NOMO-1 treated with DMSO at 0.1 percent for 48 hours (cell line): ENCODE results near the gene DOCK4.

ENCODE experiments used
- DNase-seq: peaks from one replicate; lab custom pipeline; 2025; ENCODE audit not compliant: unreplicated experiment; lab: John Stamatoyannopoulos, UW

Gene DOCK4

DNA sequence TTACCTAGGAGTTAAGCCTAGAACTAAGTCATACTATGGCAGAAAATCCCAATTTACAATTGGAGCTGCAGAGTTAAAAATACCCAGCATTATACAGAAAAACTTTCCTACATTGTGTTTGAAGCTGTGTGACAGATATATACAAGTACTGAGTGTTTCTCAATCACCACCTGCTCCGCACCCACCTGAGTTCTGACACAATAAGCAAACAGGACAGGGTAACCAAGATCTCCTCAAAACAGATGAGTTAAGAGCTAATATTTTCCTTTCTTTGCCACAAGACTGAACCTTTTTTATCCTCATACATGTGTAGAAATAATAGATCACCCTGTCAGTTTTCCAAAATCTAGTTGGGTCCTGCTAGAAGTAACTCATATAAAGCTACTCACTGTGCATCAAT lies 186.3 kb downstream of the DOCK4 start:
- no peak for DNase-seq

DNA sequence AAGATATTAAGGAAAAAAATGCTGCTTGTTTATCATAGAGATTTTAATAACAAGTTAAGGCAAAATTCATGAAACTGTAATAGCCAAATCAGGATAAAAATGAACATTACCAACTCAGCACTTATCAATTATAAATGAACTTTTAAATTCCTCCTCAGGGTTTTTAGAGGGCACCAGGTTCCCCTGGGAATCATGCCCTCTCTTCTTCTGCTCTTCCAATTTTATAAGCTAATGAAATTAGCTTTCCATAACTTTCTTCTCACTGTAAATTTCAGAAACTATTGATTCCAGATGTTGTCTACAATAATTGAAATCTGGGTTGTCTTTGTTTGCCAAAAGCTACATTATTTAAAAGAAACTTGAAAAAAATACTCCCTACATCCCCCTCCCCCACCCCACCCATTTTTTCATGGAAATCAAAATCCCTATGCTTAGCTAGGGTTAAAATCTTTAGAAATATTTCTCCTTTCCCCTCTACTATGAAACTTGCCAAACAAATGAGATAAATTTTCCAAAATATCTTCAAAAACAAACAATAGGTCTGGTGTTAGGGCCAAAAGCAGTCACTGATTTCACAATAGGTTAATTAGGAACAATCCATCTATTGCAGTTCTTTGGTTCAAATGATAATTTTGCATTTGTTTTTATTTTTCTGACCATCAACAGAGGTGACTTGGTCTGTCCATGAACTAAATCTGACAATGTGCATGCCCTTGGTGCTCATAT lies 187.7 kb downstream of the DOCK4 start:
- no peak for DNase-seq

DNA sequence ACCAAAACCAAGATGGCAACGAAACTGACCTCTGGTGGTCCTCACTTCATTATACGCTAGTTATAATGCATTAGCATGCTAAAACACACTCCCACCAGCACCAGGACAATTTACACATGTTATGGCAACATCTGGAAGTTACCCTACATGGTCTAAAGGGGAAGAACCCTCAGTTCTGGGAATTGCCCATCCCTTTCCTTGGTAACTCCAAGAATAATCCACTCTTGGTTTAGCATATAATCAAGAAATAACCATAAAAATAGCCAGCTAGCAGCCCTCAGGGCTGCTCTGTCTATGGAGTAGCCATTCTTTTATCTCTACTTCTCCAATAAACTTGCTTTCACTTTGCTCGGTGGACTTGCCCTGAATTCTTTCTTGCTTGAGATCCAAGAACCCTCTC lies 191.1 kb downstream of the DOCK4 start:
- DNase-seq, result no peak

DNA sequence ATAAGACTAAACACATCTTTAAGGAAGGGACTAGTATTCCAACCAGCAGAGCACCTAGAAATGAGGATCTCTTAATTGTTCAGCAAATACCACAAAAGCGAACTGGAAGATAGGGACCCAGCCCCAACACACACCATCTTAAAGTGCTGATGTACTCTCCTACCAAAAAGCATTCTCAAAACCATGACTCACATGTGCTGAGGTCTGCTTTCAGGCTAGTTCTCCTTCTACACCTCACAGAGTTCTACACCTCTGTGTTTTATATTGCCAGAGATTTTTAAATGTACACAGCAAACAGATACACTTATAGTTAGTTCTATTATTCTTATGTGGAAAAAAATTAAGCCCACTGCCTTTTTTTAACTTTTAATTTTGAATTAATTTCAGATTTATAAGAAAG lies 191.9 kb downstream of the DOCK4 start:
- no peak for DNase-seq

DNA sequence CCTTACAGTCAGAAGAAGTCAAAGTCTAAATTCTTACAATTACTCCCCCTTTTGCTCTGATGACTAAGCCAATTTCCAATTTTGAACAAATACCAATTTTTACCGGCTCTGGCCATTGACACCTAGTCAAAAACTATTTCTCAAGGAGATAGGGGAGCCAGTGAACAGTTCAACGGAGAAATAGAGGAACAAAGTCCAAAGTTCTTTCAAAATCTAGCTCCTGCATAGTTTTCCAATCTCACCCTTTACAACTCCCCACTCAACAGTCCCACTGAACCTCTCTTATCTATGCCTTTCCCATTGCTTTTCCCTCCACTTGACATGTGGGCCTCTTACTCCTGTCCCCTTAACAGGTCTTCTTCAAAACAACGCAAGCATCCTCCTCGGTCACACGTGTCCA lies 192.9 kb downstream of the DOCK4 start:
- no peak for DNase-seq

DNA sequence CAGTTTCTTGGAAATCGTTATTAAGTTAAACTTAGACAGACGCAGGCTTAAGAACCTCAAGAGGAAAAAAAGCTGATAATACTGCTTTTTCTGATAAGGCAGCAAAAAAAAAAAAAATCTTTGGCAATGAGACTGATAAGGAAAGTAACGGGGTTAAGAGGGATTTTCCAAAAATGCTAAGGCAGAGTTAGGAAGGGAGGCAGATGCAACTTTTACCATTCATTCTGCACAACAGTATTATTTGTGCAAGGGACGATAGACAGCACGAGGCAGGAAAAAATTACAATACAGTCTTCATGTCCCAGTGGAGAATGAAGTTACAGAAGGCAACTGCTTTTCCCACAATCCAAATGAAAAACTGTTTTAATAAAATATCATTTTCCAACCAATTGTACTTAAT lies 194.0 kb downstream of the DOCK4 start:
- DNase-seq, result no peak

DNA sequence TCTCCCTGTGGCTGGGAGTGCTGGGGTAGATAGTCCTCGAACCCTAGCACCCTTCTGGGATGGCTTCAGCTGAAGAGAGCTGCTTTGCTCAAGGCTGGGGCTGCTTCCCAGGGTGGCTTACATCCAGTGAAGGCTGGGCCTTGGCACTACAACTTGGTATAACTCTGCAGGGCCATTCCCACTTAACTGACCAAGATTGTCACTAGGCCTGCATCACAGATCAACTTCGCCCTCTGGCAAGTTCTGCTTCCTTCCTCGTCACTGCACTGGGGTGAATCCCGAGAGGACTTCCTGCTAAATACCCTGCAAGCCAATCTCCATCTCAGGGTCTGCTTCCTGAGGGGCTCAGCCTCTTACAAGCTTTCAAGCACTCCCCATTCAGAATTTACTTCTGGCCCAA lies 195.2 kb downstream of the DOCK4 start:
- no peak for DNase-seq

DNA sequence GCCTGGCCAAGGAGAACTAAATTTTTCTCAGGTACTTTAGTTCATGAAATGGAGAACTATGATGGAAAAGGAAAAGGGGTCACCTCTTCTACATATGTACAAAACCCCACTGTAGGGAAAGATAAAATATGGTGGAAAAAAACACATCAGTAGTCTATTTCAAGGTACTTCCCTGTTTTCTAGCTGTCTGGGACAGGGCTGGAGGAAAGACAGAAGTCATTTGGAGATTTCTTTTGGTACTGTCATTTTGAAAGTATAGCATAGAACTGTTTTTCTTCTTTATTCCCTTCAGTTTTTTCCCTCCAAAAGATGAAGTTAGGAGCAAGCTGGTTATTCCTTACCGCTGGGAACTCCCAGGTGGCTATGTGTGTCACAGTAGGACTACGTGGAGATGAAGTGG lies 196.1 kb downstream of the DOCK4 start:
- DNase-seq, result no peak

DNA sequence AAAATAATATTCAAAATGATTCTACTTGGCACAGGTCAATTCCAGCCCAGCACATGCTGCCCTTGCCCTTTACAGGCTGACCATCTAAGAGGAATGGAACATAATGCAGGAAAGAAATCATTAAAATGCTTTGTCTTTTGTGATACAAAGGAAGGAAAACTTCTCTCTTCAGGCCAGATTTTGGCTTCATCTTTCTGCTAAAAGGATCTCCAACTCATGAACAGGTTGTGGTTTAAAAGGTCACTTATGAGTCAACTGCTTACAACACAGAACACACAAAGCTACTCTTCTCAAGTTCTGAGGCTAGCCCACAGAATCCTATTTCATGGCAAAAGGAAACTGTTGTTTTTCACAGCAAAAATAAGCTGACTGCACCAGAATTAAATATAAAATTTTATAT lies 197.1 kb downstream of the DOCK4 start:
- DNase-seq, result no peak

DNA sequence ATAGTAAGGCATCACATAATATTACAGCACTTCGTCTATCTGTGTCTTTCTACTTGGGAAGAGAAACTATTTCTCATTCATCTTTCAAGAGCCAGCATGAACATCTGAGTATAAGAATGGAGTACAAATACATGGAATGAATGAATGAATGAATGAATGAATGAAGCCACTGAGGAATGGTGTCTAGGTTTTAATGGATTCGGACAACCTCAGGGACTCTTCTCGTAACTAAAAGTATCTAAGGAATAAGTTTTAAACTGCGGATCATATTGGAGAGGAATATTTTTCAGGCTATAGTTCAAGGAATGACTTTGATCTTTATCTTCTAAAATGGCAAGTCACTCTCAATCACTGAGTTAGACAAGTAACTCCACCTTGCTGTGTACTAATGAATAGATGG lies 199.0 kb downstream of the DOCK4 start:
- DNase-seq, result no peak

DNA sequence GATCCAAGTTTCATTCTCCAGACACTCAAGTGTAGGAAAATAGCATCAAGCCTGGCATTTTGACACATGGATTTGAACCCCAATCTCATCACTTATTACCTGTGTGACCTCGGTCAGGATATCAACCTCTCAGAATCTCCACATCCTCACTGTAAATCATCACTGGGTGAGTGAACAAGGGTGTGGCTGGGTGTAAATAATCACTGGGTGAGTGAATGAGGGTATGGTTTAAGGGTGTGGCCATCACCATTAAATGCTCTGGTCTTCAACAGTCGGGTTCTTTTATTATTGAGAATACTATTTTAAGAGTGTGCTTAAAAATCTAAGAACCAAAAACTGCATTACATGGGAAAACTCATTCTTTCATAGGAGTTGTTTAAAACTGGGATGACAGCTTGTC lies 200.1 kb downstream of the DOCK4 start:
- DNase-seq, result no peak

DNA sequence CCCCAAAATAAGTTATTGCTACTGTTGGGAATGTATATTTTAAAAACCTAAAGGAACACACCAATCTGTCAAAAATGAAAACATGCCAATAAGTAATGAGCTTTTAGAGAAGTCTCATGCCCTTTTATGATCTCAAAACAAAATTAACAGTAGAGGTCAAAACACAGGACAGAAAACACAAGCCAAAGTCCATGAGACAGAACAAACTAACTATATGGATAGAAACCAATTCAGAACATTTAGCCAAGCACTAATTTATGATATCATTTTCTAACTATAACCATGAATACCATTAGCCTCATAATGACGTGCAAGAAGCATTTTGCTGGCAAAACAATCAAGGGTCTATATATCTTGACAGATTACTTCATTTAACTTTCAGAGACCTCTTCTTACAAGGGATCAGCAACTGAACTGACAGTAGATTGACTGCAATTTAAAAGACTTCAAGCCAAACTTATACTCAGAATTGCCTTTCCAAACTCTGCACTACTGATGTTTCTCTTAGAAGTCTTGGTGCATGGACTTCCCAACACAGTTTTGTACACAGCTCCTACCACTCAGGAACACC lies 200.9 kb downstream of the DOCK4 start:
- DNase-seq, result no peak

DNA sequence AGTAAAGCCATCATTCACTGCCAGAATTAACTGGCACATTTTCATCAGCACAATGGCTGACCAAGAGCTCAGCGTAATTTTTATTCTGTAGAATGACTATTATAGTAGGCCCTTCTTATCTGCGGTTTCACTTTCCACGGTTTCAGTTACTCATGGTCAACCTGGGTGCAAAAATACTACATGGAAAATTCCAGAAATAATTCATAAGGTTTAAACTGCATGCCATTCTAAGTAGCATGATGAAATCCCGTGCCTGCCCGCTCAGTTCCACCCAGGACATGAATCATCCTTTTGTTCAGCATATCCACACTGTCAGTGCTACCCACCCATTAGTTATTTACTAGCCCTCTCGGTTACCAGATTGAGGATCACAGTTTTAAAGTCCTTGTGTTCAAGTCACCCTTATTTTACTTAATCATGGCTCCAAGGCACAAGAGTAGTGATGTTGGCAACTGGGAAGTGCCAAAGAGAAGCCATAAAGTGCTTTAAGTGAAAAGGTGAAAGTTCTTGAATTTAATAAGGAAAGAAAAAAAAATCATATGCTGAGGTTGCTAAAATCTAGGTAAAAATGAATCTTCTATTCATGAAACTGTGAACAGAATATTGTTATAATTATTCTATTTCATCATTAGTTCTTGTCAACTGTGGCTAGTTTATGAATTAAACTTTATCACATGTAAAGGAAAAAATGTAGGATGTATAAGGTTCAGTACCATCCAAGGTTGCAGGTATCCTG lies 204.9 kb downstream of the DOCK4 start:
- DNase-seq, result no peak

DNA sequence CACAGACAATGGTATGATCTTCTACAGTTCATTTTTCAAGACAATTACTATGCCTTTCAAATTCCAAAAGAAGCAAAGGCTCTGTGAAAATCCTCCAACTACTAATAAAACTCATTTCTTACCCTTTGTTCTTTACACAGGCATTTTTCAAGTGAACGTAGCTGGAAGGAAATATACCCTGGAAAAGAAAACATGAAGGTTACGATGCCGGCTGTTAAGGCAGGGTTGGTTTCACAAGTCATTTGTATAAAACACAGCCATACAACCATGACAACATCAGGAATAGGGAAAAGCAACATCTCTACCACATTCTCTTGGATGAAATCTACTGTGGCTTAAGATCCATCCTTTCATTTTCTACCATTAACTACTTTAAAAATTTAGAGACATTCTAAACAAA lies 207.9 kb downstream of the DOCK4 start:
- DNase-seq, result no peak

DNA sequence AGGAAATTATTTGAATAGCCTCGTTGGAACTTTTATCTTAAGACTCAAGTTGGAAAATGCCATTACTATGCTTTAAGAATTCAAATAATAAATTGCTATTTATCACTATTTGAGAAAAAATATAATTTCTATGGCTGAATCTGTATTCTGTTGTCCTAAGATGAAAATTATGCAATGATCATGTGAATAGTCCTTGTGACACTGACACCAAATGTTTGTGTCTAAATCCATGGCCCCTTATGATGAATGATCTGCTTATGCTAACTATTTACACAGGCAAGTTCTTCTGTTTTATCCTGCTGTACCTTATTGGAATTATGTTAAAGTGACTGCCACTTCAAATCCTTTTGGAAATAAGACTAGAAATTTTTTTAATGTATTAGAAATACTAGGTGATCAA lies 208.7 kb downstream of the DOCK4 start:
- no peak for DNase-seq

DNA sequence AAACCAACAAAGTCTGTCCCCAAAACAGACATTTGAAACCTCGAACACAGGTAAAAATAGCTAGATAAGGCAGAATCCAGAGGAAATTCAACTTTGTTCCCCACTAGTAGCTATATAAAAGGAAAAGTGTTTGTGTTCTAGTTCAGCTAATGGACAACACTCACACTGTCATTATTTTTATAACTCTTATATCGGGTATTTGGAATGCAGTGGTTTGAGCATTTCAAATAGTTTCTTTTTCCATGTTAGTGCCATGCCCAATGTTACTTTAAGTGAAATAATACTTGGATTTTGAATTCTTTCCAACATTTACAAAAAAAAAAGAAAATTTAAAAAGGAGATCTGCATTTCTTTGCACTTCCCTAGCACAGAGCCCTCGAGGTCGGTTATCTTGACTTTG lies 213.6 kb downstream of the DOCK4 start:
- DNase-seq, result no peak

DNA sequence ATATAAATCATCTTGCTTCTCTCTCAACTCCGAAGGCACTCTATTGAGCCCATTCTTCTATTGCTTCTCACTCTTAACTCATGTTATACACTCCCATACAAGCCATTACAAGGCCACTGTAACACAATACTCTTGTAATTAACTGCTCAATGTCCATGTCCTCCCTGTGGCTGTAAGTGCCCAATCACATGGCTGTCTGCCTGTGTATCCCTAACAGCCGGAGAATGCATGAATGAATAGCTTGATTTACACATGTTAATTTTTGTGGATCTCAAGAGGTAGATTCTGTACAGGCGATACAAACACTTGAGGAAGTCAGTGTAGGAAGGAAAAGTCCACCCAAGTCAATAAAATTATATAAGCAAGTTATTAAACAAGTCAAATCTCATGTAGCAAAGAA lies 215.6 kb downstream of the DOCK4 start:
- no peak for DNase-seq

DNA sequence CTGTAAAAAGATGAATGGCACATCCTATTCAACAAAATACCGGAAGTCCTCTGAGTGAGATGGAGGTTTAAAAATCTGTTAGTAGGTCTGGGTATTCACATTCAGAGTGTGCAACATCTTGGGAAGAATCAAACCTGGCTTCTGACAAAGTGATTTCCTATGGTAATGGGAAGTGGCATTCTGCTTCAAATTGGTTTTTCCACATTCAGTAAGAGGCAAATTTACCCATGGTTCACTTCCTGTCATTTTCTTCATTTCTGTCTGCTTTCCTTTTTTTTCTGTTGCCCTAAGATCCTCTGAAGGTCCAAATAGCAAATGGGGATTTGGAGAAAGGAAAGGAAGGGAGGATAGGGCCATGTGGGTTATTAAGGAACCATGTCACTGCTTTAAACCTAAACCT lies 218.3 kb downstream of the DOCK4 start:
- no peak for DNase-seq

DNA sequence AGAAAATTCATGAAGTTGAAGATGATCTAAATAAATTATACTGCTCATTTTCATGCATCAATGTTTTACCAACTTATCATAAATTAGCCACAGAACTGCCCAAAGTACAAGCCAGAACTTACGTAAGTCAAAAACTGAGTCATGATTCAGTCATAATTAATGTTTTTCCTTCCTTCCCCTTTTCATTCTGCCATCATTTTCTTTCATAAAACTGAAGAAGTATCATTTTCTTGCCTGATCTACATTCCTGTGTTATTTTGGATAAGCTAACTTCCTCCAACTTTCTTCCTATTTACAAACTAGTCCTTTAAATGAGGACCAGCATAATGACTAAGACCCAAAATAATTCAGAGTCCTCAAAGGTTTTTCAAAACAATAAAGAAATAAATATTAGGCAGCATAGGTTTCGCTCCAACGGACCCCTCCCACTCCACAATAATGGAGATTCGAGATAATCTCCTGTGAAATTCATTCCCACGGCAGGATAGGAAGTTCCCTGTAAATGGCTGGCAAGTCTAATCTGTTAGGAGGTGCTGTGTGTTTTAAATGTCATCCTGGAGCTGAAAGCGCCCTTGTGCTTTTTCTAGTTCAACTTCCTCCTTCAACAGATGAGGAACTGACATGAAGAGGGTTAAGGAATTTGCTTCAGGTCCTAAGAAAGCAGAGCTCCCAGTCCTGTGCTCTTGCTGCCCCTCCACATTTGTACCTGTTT lies 218.9 kb downstream of the DOCK4 start:
- peak; percentile 72 for DNase-seq

DNA sequence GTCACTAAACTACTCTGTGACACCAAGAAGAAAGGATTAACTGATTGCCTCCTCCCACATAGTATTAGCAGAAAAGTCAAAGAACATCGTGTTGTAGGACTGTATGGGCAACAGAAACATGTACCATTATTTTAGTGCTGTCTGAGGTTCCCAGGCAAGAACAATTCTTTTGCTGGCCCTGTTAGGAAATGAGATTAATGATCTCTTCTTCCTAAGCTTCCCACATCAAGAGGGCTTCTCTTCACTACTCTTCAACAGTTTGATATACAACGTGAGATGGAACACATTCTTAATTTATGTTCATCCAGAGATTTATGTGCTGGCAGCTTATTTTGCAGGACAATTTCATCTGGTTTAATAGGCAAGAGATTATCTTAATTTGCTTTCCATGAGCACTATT lies 219.6 kb downstream of the DOCK4 start:
- DNase-seq, result no peak

DNA sequence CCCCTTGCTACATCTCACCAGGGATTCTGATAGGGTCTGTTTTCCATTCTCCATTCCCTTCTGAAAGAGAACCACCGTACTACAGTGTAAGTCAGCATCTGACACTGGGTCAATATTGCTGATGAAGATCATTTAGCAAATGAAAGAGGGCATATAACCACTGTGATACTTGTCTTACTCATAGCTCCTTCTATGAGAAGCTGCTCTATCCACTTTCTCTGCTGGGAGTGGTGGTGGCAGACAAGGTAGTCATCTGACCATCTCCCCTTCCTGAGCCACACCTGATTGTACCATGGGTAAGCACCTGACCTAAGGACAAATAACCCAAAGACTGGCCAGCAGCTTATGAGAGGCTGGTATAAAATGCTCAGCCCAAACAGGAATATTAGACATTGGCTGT lies 220.4 kb downstream of the DOCK4 start:
- DNase-seq, result no peak

DNA sequence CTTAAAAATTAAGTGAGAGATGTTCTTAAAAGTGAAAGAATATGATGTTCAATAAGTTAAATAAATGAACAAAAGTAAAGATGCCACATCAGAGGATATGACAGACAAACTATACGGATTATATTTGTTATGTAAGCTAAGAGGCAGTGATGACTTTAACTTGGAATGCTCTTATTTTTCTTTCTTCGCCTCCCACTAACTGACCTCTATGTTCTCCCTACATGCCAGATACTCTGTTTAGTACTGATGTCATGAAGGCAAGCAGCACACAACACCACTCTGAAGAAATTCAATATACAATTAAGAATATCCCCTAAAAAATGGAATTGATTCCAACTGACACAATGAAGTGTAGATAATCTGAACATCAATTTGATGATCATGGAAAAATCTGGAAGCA lies 223.4 kb downstream of the DOCK4 start:
- no peak for DNase-seq
